ENCODE data around the gene TRIL. TPM values are rescaled to one million over a fixed set of nuclear protein-coding genes. Genes with fewer than 3 reads are reported as not detected.

The TRIL gene
- total and polyA plus RNA-seq, 9 of the 15 experiments (the other 6 are each of a cell fraction or from before 2014, with no cell fraction given), result not detected

DNA sequence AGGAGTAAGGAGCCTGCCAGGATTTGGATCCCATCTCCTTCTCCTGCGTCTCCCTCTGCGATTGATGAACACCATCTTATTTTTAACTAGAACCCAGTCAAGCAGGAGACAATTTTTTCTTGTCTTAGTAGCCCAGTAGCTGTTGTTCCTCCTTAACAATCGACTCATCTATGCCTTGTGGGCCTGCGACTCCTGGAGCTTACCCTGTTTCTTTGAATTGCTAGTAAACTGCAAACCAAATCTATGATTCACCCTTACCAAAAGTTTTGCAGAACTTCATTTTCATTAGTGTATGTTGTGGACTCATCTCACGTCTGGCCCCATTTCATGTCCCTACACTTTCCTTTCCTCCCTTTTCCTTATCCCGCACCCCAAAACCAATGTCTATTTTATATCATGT, 37.7 kb downstream of the TRIL start:
- Histone ChIP-seq H3K79me2 (ENCODE audit: control insufficient read depth, insufficient read depth, low read length) (no peaks in the 10 kb centered on the region), H3K9me1 (ENCODE audit: control insufficient read depth, insufficient read depth, low read length) (no peaks in the 10 kb centered on the region), H2AFZ (ENCODE audit: low read depth, low read length) (no peak overlapping the region), H3K4me1 (replicated peaks in 1 of 2; ENCODE audit: control insufficient read depth in 2 of 2, insufficient read depth in 2 of 2, low read length in 2 of 2) (no peaks in the 10 kb centered on the region), H4K20me1 (replicated peaks; ENCODE audit: control insufficient read depth, insufficient read depth, low read length) (no peaks in the 10 kb centered on the region), H3K36me3 (ENCODE audit: control insufficient read depth, insufficient read depth, low read length) (no peaks in the 10 kb centered on the region), H3K4me2 (ENCODE audit: insufficient read depth, low read length) (no peak overlapping the region), H3K9me3 (replicated peaks; ENCODE audit: control insufficient read depth, insufficient read depth, low read depth, low read length) (no peaks in the 10 kb centered on the region), H3K9ac (ENCODE audit: insufficient read depth in 1 of 2, low read depth in 2 of 2, low read length in 2 of 2) (no peak overlapping the region), H3K27ac (ENCODE audit: extremely low read depth, low read depth, low read length) (no peak overlapping the region), H3K27me3 (ENCODE audit: control insufficient read depth in 2 of 2, insufficient read depth in 2 of 2, low read length in 2 of 2) (peaks cover 0 to 3% of the 10 kb centered on the region in 2 experiments; a peak in 1 of 5 replicates), H3K4me3 (no peak overlapping the region)
- FAIRE-seq (no peak), ATAC-seq (no peak), DNase-seq (ENCODE audit: extremely low read depth in 1 of 4, low spot score in 3 of 4) (no peak)
- TF ChIP-seq MYC (IDR thresholded peaks at IDR 0.05; ENCODE audit: low read depth, low read length) (no peak), MYC (CRISPR knock-in tag; IDR thresholded peaks at IDR 0.05; ENCODE audit: borderline replicate concordance, low read depth) (no peak), ZNF431 (CRISPR knock-in tag; IDR thresholded peaks at IDR 0.05) (no peak), OTX1 (CRISPR knock-in tag; IDR thresholded peaks at IDR 0.05) (no peak), RBM17 (IDR thresholded peaks at IDR 0.05; ENCODE audit: borderline replicate concordance, low read depth, low read length) (no peak)
- TF ChIP-seq, protein P1, sequence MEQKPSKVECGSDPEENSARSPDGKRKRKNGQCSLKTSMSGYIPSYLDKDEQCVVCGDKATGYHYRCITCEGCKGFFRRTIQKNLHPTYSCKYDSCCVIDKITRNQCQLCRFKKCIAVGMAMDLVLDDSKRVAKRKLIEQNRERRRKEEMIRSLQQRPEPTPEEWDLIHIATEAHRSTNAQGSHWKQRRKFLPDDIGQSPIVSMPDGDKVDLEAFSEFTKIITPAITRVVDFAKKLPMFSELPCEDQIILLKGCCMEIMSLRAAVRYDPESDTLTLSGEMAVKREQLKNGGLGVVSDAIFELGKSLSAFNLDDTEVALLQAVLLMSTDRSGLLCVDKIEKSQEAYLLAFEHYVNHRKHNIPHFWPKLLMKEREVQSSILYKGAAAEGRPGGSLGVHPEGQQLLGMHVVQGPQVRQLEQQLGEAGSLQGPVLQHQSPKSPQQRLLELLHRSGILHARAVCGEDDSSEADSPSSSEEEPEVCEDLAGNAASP (IDR thresholded peaks at IDR 0.05), result no peak
- TF ChIP-seq, protein P2, sequence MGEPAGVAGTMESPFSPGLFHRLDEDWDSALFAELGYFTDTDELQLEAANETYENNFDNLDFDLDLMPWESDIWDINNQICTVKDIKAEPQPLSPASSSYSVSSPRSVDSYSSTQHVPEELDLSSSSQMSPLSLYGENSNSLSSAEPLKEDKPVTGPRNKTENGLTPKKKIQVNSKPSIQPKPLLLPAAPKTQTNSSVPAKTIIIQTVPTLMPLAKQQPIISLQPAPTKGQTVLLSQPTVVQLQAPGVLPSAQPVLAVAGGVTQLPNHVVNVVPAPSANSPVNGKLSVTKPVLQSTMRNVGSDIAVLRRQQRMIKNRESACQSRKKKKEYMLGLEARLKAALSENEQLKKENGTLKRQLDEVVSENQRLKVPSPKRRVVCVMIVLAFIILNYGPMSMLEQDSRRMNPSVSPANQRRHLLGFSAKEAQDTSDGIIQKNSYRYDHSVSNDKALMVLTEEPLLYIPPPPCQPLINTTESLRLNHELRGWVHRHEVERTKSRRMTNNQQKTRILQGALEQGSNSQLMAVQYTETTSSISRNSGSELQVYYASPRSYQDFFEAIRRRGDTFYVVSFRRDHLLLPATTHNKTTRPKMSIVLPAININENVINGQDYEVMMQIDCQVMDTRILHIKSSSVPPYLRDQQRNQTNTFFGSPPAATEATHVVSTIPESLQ (CRISPR knock-in tag; IDR thresholded peaks at IDR 0.05), result no peak
- 3% methylated on average over 6 of the region's 6 CpGs for whole genome bisulfite sequencing (ENCODE audit: insufficient coverage, low coverage, missing lambda C conversion rate)
- in situ Hi-C loops (cut with MboI) (loop anchor here (5.0 kb wide), 2 partner anchors 182 to 482 kb away; no protein-coding TSS in a partner anchor), intact Hi-C loops (cut with micrococcal nuclease) (loop anchor here (10.0 kb wide), 2 partner anchors 704 to 1144 kb away; no protein-coding TSS in a partner anchor)
- BruUV-seq (replicated peaks), result no TSS peak
- CTCF ChIA-PET (ENCODE audit: low intra/inter-chr PET ratio), result interaction anchor here (0.7 to 3.6 kb wide), 2 partner anchors 183 to 488 kb away, joined by 3 to 25 read pairs; no protein-coding TSS in a partner anchor
- POLR2A ChIA-PET, result no interaction called here

Measured in K562 (cell line).